NCI-H1694 (cell line): ENCODE data around the gene RBMX.
A peak's percentile ranks its signal among the peaks of the same experiment; 100 is the strongest.
"Not testable (repeated sequence)": the region's sequence is repeated elsewhere in the genome, so short reads cannot be mapped to it uniquely, and the experiment has no call there.

ENCODE experiments used
- DNase-seq: peaks from one replicate; lab custom pipeline; 2025; lab: John Stamatoyannopoulos, UW

The RBMX gene

DNA sequence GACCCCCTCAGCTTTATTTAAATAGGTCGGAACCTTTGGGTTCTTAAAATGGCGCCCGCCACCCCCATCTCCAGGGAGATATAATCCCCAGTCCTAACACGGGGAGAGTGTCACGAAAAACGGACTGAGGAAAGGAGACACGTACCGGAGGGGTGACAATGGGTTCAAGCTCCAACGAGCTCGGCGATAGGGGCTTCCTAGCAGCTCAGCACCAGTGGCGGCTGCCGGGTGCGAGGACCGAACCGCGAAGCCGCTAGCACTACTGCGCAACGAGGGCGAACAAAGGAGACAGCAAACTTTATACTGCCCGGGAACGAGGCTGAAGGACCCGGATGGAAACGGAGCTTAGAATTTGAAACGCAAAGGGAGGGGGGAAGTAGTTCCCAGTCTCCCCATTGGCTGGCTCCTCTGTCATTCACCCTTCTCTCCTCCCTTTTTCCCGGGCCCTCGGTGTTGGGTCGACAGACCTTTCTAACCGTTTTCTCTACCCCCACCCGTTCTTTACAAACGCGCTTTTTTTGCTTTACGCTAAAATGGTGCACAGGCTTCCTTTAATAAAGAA is at the start of gene RBMX:
Gene RBMX, minus strand, starts transcription at position 274 of the 562 bp plus-strand sequence. CDS start 1,298 bp downstream, outside the sequence.
- DNase-seq: peak; percentile 96

DNA sequence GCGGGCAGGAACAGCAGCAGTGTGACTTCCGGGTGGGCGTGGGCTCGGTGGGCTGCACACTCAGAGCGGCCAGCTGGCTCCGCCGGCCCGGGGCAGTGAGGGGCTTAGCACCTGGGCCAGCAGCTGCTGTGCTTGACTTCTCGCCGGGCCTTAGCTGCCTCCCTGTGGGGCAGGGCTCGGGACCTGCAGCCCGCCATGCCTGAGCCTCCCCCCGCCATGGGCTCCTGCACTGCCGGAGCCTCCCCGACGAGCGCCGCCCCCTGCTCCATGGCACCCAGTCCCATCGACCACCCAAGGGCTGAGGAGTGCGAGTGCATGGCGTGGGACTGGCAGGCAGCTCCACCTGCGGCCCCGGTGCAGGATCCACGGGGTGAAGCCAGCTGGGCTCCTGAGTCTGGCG is 40.9 kb upstream of the RBMX start:
- not testable (repeated sequence) for DNase-seq

DNA sequence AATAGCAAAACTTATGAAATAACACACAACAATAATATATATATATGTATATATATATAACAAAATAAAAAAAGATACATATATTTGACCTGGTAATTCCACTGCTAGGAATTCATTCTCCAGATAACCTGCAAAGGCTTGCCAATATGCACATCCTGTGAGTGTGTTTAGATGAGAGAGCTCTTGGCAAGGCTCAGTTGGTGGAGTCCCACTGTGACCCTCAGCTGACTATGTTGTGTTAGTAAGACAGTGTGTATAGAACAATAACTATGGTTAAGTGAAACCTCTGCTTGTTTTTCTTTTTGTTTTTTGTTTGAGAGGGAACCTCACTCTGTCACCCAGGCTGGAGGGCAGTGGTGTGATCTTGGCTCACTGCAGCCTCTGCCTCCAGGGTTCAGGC is 39.5 kb upstream of the RBMX start:
- DNase-seq: no peak

- no peak for DNase-seq
Measured at GRCh38 chrX:136916827-136917226, 36.3 kb upstream of the RBMX start.

DNA sequence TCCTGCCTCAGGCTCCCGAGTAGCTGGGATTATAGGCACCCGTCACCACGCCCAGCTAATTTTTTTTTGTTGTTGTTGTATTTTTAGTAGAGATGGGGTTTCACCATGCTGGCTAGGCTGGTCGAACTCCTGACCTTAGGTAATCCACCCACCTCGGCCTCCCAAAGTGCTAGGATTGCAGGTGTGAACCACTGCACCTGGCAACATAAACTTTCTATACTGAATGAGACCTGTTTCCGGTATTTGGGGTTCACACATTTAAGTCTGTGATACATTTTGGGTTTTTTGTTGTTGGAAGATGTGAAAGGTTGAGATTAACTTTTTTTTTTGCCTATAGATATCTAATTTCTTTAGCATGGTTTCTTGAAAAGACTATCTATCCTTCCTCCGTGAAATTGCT is 31.1 kb upstream of the RBMX start:
- not testable (repeated sequence) for DNase-seq

DNA sequence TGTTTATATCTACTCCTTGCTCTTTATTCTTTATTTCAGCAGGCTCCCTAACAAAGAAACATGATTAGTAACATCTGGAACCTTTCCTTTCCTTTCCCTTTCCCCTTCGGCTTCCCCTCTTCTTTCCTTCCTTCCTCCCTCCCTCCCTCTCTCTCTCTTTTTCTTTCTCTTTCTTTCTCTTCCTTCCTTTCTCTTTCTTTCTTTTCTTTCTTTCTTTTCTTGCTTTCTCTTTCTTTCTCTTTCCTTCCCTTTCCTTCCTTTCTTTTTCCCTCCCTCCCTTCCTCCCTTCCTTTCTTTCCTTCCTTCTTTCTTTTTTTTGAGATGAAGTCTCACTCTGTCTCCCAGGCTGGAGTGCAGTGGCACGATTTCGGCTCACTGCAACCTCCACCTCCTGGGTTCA is 30.7 kb upstream of the RBMX start:
- no peak for DNase-seq

DNA sequence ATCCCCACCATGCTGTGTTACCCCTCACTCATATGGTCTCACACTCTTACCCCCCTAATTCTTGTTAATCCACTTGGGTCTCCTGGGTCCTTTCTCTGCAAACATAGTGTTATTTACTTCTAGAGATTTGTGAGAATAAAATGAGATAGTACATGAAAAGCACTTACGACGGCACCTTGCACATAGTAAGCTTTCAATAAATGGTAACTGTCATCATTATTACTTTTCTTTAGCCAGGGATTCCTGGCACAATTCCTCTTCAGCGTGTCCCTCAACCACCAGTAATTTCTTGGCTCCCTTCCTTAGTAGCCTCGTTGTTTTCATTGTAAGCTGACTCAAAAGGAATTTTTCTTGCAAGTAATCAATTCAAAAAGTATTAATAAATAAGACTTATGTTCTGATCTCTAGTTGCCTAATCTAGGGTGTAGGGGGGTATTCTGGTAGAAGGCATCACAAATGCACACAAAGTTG is 30.1 kb upstream of the RBMX start:
- DNase-seq: no peak

GRCh38 chrX:136909706-136910564 is 29.4 kb upstream of the RBMX start:
- DNase-seq: peak; percentile 77

DNA sequence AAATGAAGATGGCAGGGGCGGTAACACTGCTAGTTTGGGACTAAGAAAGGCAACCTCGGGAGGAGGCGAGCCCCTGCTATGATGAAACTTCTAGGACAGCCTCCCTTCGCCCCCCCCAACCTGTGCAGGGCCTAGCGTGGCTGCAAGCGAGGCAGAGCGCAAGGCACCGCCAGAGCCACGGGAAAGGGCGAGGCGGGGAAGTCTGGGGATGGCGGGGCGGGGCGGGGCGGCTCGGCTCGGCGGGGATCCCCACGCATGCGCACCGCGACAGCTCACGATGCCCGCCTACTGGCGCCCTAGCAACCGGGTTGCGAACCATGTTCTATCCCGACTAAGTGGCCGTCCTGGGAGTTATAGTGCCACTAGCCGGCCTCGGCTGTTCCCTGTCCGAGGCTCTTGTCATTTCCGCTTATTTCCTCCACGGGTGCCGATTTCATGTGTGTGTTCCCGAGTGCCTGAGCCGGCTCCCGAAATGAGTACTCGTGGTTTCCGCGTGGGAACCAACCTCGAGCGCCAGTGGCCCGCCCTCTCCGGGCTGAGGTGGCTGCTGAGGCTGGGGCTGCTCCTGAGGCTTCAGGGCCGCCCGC is 28.7 kb upstream of the RBMX start:
- DNase-seq: peak; percentile 39

DNA sequence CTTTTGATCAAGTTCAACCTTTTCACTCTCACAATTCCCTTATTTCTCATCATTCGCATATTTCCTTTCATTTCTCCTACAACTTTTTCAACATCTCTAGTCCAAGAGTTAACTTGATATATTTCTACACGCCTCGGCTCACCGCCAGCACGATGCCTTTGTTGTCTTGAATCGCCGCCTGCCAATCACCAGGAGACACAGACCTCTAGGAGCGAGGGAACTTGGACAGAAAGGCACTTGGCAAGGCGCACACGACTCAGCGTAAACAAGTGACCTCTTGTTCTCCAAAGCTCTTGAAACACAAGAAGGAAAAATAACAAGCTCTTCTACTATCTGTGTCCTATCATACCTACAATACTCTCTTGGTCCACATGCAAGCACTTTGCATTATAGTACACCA is 27.1 kb upstream of the RBMX start:
- DNase-seq: no peak

GRCh38 chrX:136906921-136907510 is 26.5 kb upstream of the RBMX start:
- DNase-seq: no peak

DNA sequence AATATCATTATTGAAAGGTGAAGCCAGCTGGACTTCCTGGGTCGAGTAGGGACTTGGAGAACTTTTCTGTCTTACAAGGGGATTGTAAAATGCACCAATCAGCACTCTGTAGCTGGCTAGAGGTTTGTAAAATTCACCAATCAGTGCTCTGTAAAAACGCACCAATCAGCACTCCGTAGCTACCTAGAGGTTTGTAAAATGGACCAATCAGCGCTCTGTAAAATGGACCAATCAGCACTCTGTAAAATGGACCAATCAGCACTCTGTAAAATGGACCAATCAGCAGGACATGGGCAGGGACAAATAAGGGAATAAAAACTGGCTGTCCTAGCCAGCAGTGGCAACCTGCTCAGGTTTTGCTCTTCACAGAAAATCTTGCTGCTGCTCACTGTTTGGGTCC is 23.5 kb upstream of the RBMX start:
- DNase-seq: not testable (repeated sequence)

DNA sequence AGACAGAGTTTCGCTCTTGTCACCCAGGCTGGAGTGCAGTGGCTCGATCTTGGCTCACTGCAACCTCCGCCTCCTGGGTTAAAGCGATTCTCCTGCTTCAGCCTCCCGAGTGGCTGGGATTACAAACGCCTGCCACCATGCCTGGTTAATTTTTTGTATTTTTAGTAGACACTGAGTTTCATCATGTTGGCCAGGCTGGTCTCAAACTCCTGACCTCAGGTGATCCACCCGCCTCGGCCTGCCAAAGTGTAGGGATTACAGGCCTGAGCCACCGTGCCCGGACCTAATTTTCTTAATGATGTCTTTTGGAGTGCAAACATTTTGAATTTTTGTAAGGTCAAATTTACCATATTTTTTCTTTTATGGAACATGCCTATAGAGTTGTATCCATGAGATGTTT is 19.5 kb upstream of the RBMX start:
- not testable (repeated sequence) for DNase-seq

DNA sequence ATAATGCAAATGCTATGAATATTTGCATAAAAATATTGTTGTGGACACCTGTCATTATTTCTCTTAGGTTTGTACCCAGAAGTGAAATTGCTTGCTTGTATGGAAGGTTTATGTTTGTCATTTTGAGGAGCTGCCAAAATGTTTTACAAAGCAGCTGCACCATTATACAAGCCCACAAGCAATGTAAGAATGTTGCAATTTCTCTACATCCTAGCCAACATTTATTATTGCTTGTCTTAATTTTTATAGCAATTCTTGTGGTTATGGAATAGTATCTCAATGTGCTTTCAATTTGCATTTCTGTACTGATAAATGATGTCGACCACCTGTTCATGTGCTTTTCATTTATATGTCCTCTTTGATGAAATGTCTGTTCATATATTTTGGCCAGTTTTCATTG is 18.7 kb upstream of the RBMX start:
- DNase-seq: no peak

DNA sequence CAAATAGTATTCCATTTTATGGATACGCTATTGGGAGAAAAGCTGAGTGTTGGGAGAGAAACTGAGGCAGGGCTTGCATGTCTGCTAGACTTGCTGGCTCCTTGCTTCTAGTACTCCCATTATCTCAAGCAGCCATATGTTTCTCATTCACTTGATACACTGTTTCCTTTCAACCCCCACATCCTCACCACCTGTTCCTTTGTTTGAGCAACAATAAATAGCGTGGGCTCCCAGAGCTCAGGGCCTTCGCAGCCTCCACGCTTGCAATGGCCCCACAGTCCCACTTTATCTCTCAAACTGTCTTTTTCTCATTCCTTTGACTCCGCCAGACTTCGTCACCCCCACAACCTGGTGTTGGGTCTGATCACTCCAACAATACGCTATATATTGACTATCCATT is 18.2 kb upstream of the RBMX start:
- DNase-seq: not testable (repeated sequence)

DNA sequence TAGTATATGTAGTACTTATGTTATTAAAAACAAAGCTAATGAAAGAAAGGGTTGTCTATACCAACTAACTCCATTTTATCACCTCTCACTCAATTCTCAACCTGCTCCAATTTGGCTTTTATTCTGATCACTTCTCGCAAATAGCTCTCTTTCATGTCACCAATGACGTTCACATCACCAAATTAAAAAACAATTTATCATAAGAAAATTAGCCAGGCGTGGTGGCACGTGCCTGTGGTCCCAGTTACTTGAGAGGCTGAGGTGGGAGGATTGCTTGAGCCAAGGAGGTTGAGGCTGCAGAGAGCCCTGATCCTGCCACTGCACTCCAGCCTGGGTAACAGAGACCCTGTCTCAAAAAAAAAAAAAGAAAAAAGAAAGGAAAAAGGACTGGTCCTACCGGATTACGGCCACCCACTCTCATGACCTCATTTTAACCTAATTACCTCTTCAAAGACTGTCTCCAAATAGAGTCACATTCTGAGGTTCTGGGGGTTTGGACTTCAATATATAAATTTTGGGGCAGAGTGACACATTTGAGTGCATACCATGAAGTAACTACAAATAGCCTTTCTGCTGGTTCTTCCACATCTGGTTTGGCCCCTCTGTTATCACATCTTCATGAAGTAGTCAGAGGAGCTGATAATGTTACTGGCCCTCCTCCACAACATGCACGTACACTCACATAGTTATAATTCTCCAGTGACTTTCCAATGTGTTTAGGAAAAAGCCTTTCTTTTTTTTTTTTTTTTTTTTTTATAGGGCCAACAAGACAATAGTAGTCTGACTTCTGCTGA is 15.8 kb upstream of the RBMX start:
- DNase-seq: no peak

- DNase-seq: no peak
Measured at GRCh38 chrX:136892412-136892811, 11.9 kb upstream of the RBMX start.

DNA sequence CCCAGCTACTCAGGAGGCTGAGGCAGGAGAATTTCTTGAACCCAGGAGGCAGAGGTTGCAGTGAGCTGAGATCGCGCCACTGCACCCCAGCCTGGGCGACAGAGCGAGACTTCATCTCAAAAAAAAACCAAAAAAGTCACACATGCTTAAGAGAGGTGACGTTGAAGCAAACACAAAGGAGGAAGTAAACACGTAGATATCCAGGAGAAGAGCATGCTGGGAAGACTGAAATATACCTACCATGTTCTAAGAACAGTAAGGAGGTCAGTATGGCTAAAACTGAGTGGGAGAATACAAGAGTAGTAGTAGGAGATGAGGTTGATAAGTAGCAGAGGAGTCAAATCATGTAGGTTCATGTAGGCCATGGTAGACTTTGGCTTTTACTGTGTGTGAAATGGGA is 10.1 kb upstream of the RBMX start:
- DNase-seq: not testable (repeated sequence)

GRCh38 chrX:136889269-136889668 is 8.7 kb upstream of the RBMX start:
- DNase-seq: no peak

DNA sequence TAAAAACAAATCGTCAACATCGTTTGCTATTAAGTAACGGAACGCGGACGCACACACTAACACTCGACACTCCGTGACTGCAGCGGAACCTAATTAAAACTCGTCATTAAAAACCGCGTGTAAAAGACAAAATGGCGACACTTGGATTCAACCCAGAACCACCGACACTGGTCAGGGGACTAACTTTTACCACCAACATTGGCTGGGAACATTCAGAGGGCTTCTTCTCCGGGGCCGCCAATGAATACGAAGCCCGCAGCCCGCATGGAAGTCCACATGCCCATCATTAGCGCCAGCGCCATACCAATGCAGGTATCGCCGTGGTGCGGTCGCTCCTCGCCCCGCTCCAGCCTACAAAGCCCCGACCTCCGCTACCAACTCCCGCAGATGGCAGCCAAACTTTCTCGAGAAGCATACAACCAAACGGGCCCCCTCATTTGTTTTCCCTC is 498 bp downstream of the RBMX start:
- no peak for DNase-seq

DNA sequence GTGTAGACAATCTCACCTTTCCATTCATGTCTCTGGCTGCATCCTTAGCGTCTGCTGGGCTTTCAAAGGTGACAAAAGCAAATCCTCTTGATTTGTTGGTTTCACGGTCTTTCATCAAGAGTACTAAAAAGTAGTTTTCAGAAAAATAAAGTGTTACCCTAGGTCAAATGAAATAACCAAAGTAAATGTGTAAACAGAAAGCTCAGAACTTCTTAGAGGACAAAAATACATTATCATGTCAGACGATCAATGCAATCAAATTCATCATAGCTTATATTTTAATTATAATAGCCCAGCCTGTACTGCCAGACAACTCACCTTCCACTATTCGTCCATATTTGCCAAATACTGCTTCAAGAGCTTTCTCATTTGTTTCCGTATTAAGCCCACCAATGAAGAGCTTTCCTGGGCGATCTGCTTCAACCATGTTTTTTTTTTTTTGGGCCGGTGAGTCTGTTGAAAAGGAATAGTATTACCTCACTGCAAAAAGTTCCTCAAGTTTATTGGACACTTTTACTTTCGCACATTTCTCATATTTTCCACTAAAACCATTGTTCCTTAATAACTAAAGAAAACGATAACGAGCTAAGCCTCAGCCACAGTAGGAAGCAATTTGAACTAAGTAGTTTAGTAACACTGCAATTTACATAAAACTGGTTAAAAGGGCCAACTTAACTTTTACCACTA is 1.4 kb downstream of the RBMX start:
- DNase-seq: no peak
